ENCODE results near the gene MYO5C.

GRCh38 chr15:52251144-52251860 is 44.3 kb downstream of the MYO5C start:
- TF ChIP-seq CTCF (IDR thresholded peaks at IDR 0.05) (no peak), POLR2AphosphoS5 (IDR thresholded peaks at IDR 0.05; ENCODE audit: low read depth, low read length) (no peak), TCF7L2 (IDR thresholded peaks at IDR 0.05; ENCODE audit: low read depth, low read length) (no peak)

All from Panc1 (cell line).